GM19455 (cell line): ENCODE measurements around the gene CENPO.

ENCODE experiments used
- ATAC-seq: cut with Tn5 transposase; IDR thresholded peaks from one replicate; pipeline ENCODE4 v1.9.1; 2021; ENCODE audit not compliant: unreplicated experiment

CENPO gene

GRCh38 chr2:24857746-24858145, 64.5 kb downstream of the CENPO start:
- ATAC-seq: no peak

GRCh38 chr2:24858996-24859395, 65.8 kb downstream of the CENPO start:
- ATAC-seq: no peak

GRCh38 chr2:24859968-24860600, 66.9 kb downstream of the CENPO start:
- no peak for ATAC-seq

GRCh38 chr2:24860631-24861030, 67.4 kb downstream of the CENPO start:
- no peak for ATAC-seq

- ATAC-seq: no peak
Measured at GRCh38 chr2:24861500-24861899, 68.3 kb downstream of the CENPO start.

- ATAC-seq: no peak
Measured at GRCh38 chr2:24863641-24864040, 70.4 kb downstream of the CENPO start.

GRCh38 chr2:24866946-24867345, 73.7 kb downstream of the CENPO start:
- no peak for ATAC-seq

- no peak for ATAC-seq
Measured at GRCh38 chr2:24870440-24870839, 77.2 kb downstream of the CENPO start.

- ATAC-seq: no peak
Measured at GRCh38 chr2:24870891-24871705, 77.9 kb downstream of the CENPO start.

- ATAC-seq: no peak
Measured at GRCh38 chr2:24871852-24872333, 78.7 kb downstream of the CENPO start.
